Left cardiac atrium (tissue), 4 donors: Measurements from ENCODE around the gene BRD8. TPM values are rescaled to one million over a fixed set of nuclear protein-coding genes. Genes with fewer than 3 reads are reported as not detected.

ENCODE experiments used
- ATAC-seq, 2 donors: fragments of 200-7000 bp; cut with Tn5 transposase; one replicate each; pipeline ENCODE4 v1.9.1; 2020; ENCODE audit warnings: mild to moderate bottlenecking in 2 of 2, moderate library complexity in 2 of 2
- DNase-seq: peaks from one replicate; pipeline ENCODE4 v3.0.0-alpha.2; 2020
- intact Hi-C, 2 donors: fragments of 100-400 bp; cut with DNase I; formaldehyde crosslinking; loops; one replicate each; pipeline versions ENCODE4 v1.14.1 to v1.15.1; 2022 to 2023
- total RNA-seq, 2 donors: library from RNA; stranded (reverse); fragmentation: NEBNext Ultra II Directional; extraction: Animal tissue kit (Norgen Biotek cat#: 25700); gene quantifications; one replicate each; pipeline ENCODE4 v1.2.1, GENCODE V29; 2021
- donor health status: DM: no; HTN: yes; CAD: no.
- donor health status: DM: no; HTN: yes; CAD: no; lungs with severe emphysema.
- donor health status: DM: yes; HTN: yes; CAD: no.
- donor health status: Dilated cardiomyopathy.

BRD8 gene
- total RNA-seq, 2 donors from 2014 or later = 19.8 to 34.7 TPM

- ATAC-seq (no peak), DNase-seq (no peak)
- intact Hi-C loops = no loop called here
Observed at GRCh38 chr5:138110266-138110963, 68.0 kb downstream of the BRD8 start.

- intact Hi-C loops = no loop called here
- DNase-seq (no peak), ATAC-seq (no peak)
Observed at GRCh38 chr5:138109463-138110265, 68.8 kb downstream of the BRD8 start.

- no peak for ATAC-seq
- DNase-seq = no peak
- intact Hi-C loops = no loop called here
Observed at GRCh38 chr5:138107213-138107612, 71.2 kb downstream of the BRD8 start.

GRCh38 chr5:138105709-138106108, 72.7 kb downstream of the BRD8 start:
- no peak for DNase-seq
- ATAC-seq = no peak
- intact Hi-C loops = no loop called here

- ATAC-seq (no peak), DNase-seq (no peak)
- intact Hi-C loops = no loop called here
Observed at GRCh38 chr5:138103319-138103637, 75.2 kb downstream of the BRD8 start.

- intact Hi-C loops = no loop called here
- no peak for ATAC-seq
- no peak for DNase-seq
Observed at GRCh38 chr5:138102454-138103318, 75.7 kb downstream of the BRD8 start.

- intact Hi-C loops = no loop called here
- DNase-seq = no peak
- no peak for ATAC-seq
Observed at GRCh38 chr5:138096997-138097828, 81.2 kb downstream of the BRD8 start.

- intact Hi-C loops = no loop called here
- no peak for DNase-seq
- no peak for ATAC-seq
Observed at GRCh38 chr5:138096363-138096762, 82.1 kb downstream of the BRD8 start.

- no peak for ATAC-seq
- intact Hi-C loops = no loop called here
- no peak for DNase-seq
Observed at GRCh38 chr5:138095100-138095907, 83.1 kb downstream of the BRD8 start.

- intact Hi-C loops = no loop called here
- ATAC-seq = no peak
Observed at GRCh38 chr5:138093036-138093435, 85.4 kb downstream of the BRD8 start.

GRCh38 chr5:138092301-138092700, 86.1 kb downstream of the BRD8 start:
- intact Hi-C loops = no loop called here
- ATAC-seq (no peak), DNase-seq (no peak)

More at GRCh38 chr5:138093036-138093435, 85.4 kb downstream of the BRD8 start:
- DNase-seq = no peak

GRCh38 chr5:138091685-138092084, 86.7 kb downstream of the BRD8 start:
- DNase-seq (no peak), ATAC-seq (no peak)
- intact Hi-C loops = no loop called here

Other genes with a start within 250 kb of the BRD8 start
- 10 to 100 TPM; 28.1 to 34.7 TPM for gene FAM13B, start 145.6 kb downstream of the BRD8 start, total RNA-seq
- gene WNT8A, start 94.6 kb downstream of the BRD8 start, total RNA-seq = not detected
- 1 to 10 TPM; 1.9 to 2.7 TPM for gene NME5, start 39.2 kb downstream of the BRD8 start, total RNA-seq
- 1 to 10 TPM in 1 of 2 donors, under 1 TPM in 1; 0.13 to 1.1 TPM for gene KIF20A, start 482 bp upstream of the BRD8 start, total RNA-seq
- 10 to 100 TPM; 15.3 to 18.0 TPM for gene CDC23, start 34.7 kb upstream of the BRD8 start, total RNA-seq
- 1 to 10 TPM in 1 of 2 donors, under 1 TPM in 1; 0.92 to 1.7 TPM for gene GFRA3, start 96.0 kb upstream of the BRD8 start, total RNA-seq
- under 1 TPM in 1 of 2 donors, not detected in 1; 0.21 TPM for gene CDC25C, start 153.2 kb upstream of the BRD8 start, total RNA-seq
- gene FAM53C, start 159.6 kb upstream of the BRD8 start, total RNA-seq = 10 to 100 TPM; 17.8 to 20.0 TPM
- gene KDM3B, start 174.1 kb upstream of the BRD8 start, total RNA-seq = 10 to 100 TPM; 33.9 to 39.8 TPM